H9 (cell line): ENCODE results near the gene JADE2. TPM values are rescaled to one million over a fixed set of nuclear protein-coding genes. Genes with fewer than 3 reads are reported as not detected.
A peak's percentile ranks its signal among the peaks of the same experiment; 100 is the strongest.

Source experiments
- DNase-seq: peaks from one replicate; pipeline ENCODE4 v3.0.0-alpha.2; 2017
- H2AFZ ChIP-seq: one replicate; pipeline ENCODE4 v1.6.1; 2013; ENCODE audit warnings: mild to moderate bottlenecking, low read length, control low read depth, moderate library complexity
- H2AK5ac ChIP-seq: 2 replicates; pipeline ENCODE4 v1.6.1; 2013; ENCODE audit warnings: low read length, control low read depth, mixed read lengths; ENCODE audit not compliant: insufficient read length
- H2BK120ac ChIP-seq: one replicate; pipeline ENCODE4 v1.6.1; 2013; ENCODE audit warnings: low read depth, mild to moderate bottlenecking, low read length, control low read depth, inconsistent platforms; ENCODE audit not compliant: poor library complexity, severe bottlenecking
- H2BK12ac ChIP-seq: 2 replicates; pipeline ENCODE4 v1.6.1; 2013; ENCODE audit warnings: low read length, control low read depth, mixed read lengths, low read depth; ENCODE audit not compliant: insufficient read length
- H2BK15ac ChIP-seq: 2 replicates; pipeline ENCODE4 v1.6.1; 2013; ENCODE audit warnings: low read depth, low read length, control low read depth
- H2BK20ac ChIP-seq: one replicate; pipeline ENCODE4 v1.6.1; 2013; ENCODE audit warnings: low read depth, mild to moderate bottlenecking, low read length, control low read depth, inconsistent platforms; ENCODE audit not compliant: poor library complexity, severe bottlenecking
- H2BK5ac ChIP-seq: 2 replicates; pipeline ENCODE4 v1.6.1; 2013; ENCODE audit warnings: low read length, control low read depth, mixed read lengths; ENCODE audit not compliant: insufficient read length
- H3K14ac ChIP-seq: 2 replicates; pipeline ENCODE4 v1.6.1; 2013; ENCODE audit warnings: low read length, control low read depth; ENCODE audit not compliant: insufficient read depth
- H3K18ac ChIP-seq: 2 replicates; pipeline ENCODE4 v1.6.1; 2013; ENCODE audit warnings: low read depth, mild to moderate bottlenecking, mixed read lengths, low read length, control low read depth; ENCODE audit not compliant: insufficient read length
- H3K23ac ChIP-seq: 2 replicates; pipeline ENCODE4 v1.6.1; 2013; ENCODE audit warnings: low read length, control low read depth, mixed read lengths, low read depth; ENCODE audit not compliant: insufficient read length
- H3K23me2 ChIP-seq: 2 replicates; pipeline ENCODE4 v1.6.1; 2013; ENCODE audit warnings: low read depth, mild to moderate bottlenecking, mixed read lengths, low read length, control low read depth; ENCODE audit not compliant: insufficient read length, poor library complexity, severe bottlenecking
- H3K27ac ChIP-seq: 2 replicates; pipeline ENCODE4 v1.5.1; 2013; ENCODE audit warnings: low read length, control low read depth, mixed read lengths, low read depth; ENCODE audit not compliant: insufficient read length
- H3K27me3 ChIP-seq: 2 replicates; pipeline ENCODE4 v1.6.1; 2013; ENCODE audit warnings: low read length, control low read depth, inconsistent platforms; ENCODE audit not compliant: insufficient read depth
- H3K4ac ChIP-seq: 2 replicates; pipeline ENCODE4 v1.6.1; 2013; ENCODE audit warnings: low read depth, mild to moderate bottlenecking, control low read depth, inconsistent platforms, low read length, moderate library complexity
- H3K4me1 ChIP-seq: 2 replicates; pipeline ENCODE4 v1.6.1; 2013; ENCODE audit warnings: low read length, control low read depth, inconsistent platforms; ENCODE audit not compliant: insufficient read depth
- H3K4me2 ChIP-seq: 2 replicates; pipeline ENCODE4 v1.6.1; 2013; ENCODE audit warnings: low read length, control low read depth, mixed read lengths; ENCODE audit not compliant: insufficient read length, insufficient read depth
- H3K56ac ChIP-seq: 2 replicates; pipeline ENCODE4 v1.6.1; 2013; ENCODE audit warnings: low read depth, mild to moderate bottlenecking, mixed read lengths, low read length, control low read depth; ENCODE audit not compliant: insufficient read length
- H3K79me1 ChIP-seq: 2 replicates; pipeline ENCODE4 v1.6.1; 2013; ENCODE audit warnings: low read depth, mild to moderate bottlenecking, moderate library complexity, low read length, control low read depth, inconsistent platforms; ENCODE audit not compliant: insufficient read depth, poor library complexity, severe bottlenecking
- H3K79me2 ChIP-seq: 2 replicates; pipeline ENCODE4 v1.6.1; 2013; ENCODE audit warnings: low read length, control low read depth, inconsistent platforms; ENCODE audit not compliant: insufficient read depth
- H3K9ac ChIP-seq: 2 replicates; pipeline ENCODE4 v1.6.1; 2013; ENCODE audit warnings: low read length, control low read depth, mixed read lengths; ENCODE audit not compliant: insufficient read length; ENCODE audit errors: extremely low read depth
- H3K9me3 ChIP-seq: one replicate; pipeline ENCODE4 v1.6.1; 2013; ENCODE audit warnings: low read depth, low read length, inconsistent platforms; ENCODE audit not compliant: control insufficient read depth
- H3T11ph ChIP-seq: one replicate; pipeline ENCODE4 v1.6.1; 2013; ENCODE audit warnings: mild to moderate bottlenecking, low read length, control low read depth, inconsistent platforms
- H4K20me1 ChIP-seq: one replicate; pipeline ENCODE4 v1.6.1; 2013; ENCODE audit not compliant: control insufficient read depth, insufficient read length, insufficient read depth
- H4K5ac ChIP-seq: 2 replicates; pipeline ENCODE4 v1.6.1; 2013; ENCODE audit warnings: low read depth, mild to moderate bottlenecking, mixed read lengths, low read length, control low read depth; ENCODE audit not compliant: insufficient read length
- H4K8ac ChIP-seq: replicated peaks from 2 replicates; pipeline ENCODE4 v1.6.1; 2013; ENCODE audit warnings: low read length, control low read depth, mixed read lengths, low read depth; ENCODE audit not compliant: insufficient read length
- H4K91ac ChIP-seq: 2 replicates; pipeline ENCODE4 v1.6.1; 2013; ENCODE audit warnings: low read depth, mild to moderate bottlenecking, moderate library complexity, mixed read lengths, low read length, control low read depth; ENCODE audit not compliant: insufficient read length
- H3K27ac Mint-ChIP-seq, 3 experiments: 2 replicates in 2 of 3; 3 replicates in 1 of 3; pipeline ENCODE4 v1.8.0; 2020 to 2021; ENCODE audit warnings: mixed read lengths in 3 of 3, mild to moderate bottlenecking in 1 of 3, moderate library complexity in 1 of 3
- H3K27me3 Mint-ChIP-seq: 2 replicates; pipeline ENCODE4 v1.8.0; 2021; ENCODE audit warnings: low read depth, mild to moderate bottlenecking, moderate library complexity, mixed read lengths
- H3K36me3 Mint-ChIP-seq, 3 experiments: 2 replicates in 2 of 3; 3 replicates in 1 of 3; pipeline ENCODE4 v1.8.0; 2020 to 2021; ENCODE audit warnings: low read depth in 3 of 3, mixed read lengths in 3 of 3; ENCODE audit not compliant: insufficient read depth in 1 of 3
- H3K4me1 Mint-ChIP-seq, 2 experiments: 2 replicates each; pipeline ENCODE4 v1.8.0; 2020; ENCODE audit warnings: mixed read lengths in 2 of 2
- H3K4me3 Mint-ChIP-seq, 2 experiments: 2 replicates in 1 of 2; 3 replicates in 1 of 2; pipeline ENCODE4 v1.8.0; 2020 to 2021; ENCODE audit warnings: mild to moderate bottlenecking in 2 of 2, mixed read lengths in 2 of 2, moderate library complexity in 1 of 2
- H3K9me3 Mint-ChIP-seq, 2 experiments: 2 replicates in 1 of 2; 3 replicates in 1 of 2; pipeline ENCODE4 v1.8.0; 2020; ENCODE audit warnings: mild to moderate bottlenecking in 2 of 2, mixed read lengths in 2 of 2, moderate library complexity in 1 of 2
- WGBS: extraction: QIAGEN DNeasy Blood & Tissue Kit; methylation state at CpG from one replicate; pipeline ENCODE4 v1.1.7; 2013; ENCODE audit warnings: missing lambda C conversion rate, low lambda C conversion rate, mixed read lengths; ENCODE audit not compliant: insufficient read length; ENCODE audit errors: extremely low coverage; 5-methylcytosine and 5-hydroxymethylcytosine counted together
- total RNA-seq: library from RNA; stranded (reverse); gene quantifications from 2 replicates; pipeline ENCODE4 v1.2.1, GENCODE V29; 2021
- TF ChIP-seq, protein P1 (sequence below): fragments of 200-600 bp; sonication (generic); conservative IDR thresholded peaks from 3 replicates; pipeline ENCODE4 v1.8.0; 2021; ENCODE audit warnings: antibody characterized with exemption, mild to moderate bottlenecking

Gene JADE2
- total RNA-seq, 1 experiment from 2014 or later = 99.7 TPM

- Mint-ChIP-seq H3K27ac (peak overlapping the region in 2 of 3 experiments; percentile 11 to 49; a peak in 3 of 7 replicates), H3K36me3 (peaks cover 7 to 51% (median 26%) of the 10 kb centered on the region in 3 experiments; a peak in 6 of 7 replicates), H3K4me3 (no peak overlapping the region), H3K27me3 (no peaks in the 10 kb centered on the region), H3K4me1 (peaks cover 13 to 14% of the 10 kb centered on the region in 2 experiments), H3K9me3 (no peaks in the 10 kb centered on the region)
- no peaks in the 10 kb centered on the region for H3K9me3 ChIP-seq
- H2BK120ac ChIP-seq = no peak overlapping the region
- H3K4ac ChIP-seq = no peak overlapping the region
- H3K18ac ChIP-seq = no peak overlapping the region
- no peak overlapping the region for H2BK20ac ChIP-seq
- H4K20me1 ChIP-seq = no peaks in the 10 kb centered on the region
- 0 out of 2 replicates have a peak, but pooled peaks cover 3% of the 10 kb centered on the region for H3K4me1 ChIP-seq
- H4K5ac ChIP-seq = no peak overlapping the region
- no peak overlapping the region for H3T11ph ChIP-seq
- no peak overlapping the region for H3K23ac ChIP-seq
- H3K56ac ChIP-seq = no peak overlapping the region
- H3K23me2 ChIP-seq = no peaks in the 10 kb centered on the region
- H2BK5ac ChIP-seq = no peak overlapping the region
- no peak overlapping the region for H2AK5ac ChIP-seq
- no peaks in the 10 kb centered on the region for H3K79me2 ChIP-seq
- no peak overlapping the region for H3K9ac ChIP-seq
- no peak overlapping the region for H2BK12ac ChIP-seq
- no peak for DNase-seq
- peak overlapping the region; percentile 16 for H3K27ac ChIP-seq
- no peaks in the 10 kb centered on the region for H3K27me3 ChIP-seq
- H2BK15ac ChIP-seq = no peak overlapping the region
- TF ChIP-seq, protein P1, sequence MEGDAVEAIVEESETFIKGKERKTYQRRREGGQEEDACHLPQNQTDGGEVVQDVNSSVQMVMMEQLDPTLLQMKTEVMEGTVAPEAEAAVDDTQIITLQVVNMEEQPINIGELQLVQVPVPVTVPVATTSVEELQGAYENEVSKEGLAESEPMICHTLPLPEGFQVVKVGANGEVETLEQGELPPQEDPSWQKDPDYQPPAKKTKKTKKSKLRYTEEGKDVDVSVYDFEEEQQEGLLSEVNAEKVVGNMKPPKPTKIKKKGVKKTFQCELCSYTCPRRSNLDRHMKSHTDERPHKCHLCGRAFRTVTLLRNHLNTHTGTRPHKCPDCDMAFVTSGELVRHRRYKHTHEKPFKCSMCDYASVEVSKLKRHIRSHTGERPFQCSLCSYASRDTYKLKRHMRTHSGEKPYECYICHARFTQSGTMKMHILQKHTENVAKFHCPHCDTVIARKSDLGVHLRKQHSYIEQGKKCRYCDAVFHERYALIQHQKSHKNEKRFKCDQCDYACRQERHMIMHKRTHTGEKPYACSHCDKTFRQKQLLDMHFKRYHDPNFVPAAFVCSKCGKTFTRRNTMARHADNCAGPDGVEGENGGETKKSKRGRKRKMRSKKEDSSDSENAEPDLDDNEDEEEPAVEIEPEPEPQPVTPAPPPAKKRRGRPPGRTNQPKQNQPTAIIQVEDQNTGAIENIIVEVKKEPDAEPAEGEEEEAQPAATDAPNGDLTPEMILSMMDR = no peak
- H3K4me2 ChIP-seq = no peak overlapping the region
- no peak overlapping the region for H4K8ac ChIP-seq
- no peaks in the 10 kb centered on the region for H3K79me1 ChIP-seq
- H3K14ac ChIP-seq = no peak overlapping the region
- no peak overlapping the region for H2AFZ ChIP-seq
- WGBS = no CpG with 5 or more reads among the region's 5 CpGs
- H4K91ac ChIP-seq = no peak overlapping the region
Observed at GRCh38 chr5:134614450-134615085, 89.1 kb downstream of the JADE2 start.
